AG09309 (cell line): ENCODE data around the gene TNFRSF1B.

Experiments
- DNase-seq: peaks from one replicate; pipeline ENCODE4 v3.0.0-alpha.2; 2010; ENCODE audit warnings: low read depth
- H3K4me3 ChIP-seq: 2 replicates; pipeline ENCODE4 v1.5.1; 2011; ENCODE audit warnings: mild to moderate bottlenecking, low read depth, low read length, moderate library complexity; ENCODE audit not compliant: control insufficient read depth
- CTCF ChIP-seq: IDR thresholded peaks from 2 replicates; pipeline ENCODE4 v1.5.1; 2011; ENCODE audit warnings: mild to moderate bottlenecking, low read depth, low read length, inconsistent platforms; ENCODE audit not compliant: insufficient read depth, control insufficient read depth; ENCODE audit errors: missing control alignments

TNFRSF1B gene

GRCh38 chr1:12201352-12202189, 34.8 kb downstream of the TNFRSF1B start:
- no peak overlapping the region for H3K4me3 ChIP-seq
- no peak for TF ChIP-seq CTCF
- DNase-seq, result no peak

GRCh38 chr1:12202190-12202497, 35.4 kb downstream of the TNFRSF1B start:
- TF ChIP-seq CTCF, result no peak
- H3K4me3 ChIP-seq, result no peak overlapping the region
- no peak for DNase-seq

DNA sequence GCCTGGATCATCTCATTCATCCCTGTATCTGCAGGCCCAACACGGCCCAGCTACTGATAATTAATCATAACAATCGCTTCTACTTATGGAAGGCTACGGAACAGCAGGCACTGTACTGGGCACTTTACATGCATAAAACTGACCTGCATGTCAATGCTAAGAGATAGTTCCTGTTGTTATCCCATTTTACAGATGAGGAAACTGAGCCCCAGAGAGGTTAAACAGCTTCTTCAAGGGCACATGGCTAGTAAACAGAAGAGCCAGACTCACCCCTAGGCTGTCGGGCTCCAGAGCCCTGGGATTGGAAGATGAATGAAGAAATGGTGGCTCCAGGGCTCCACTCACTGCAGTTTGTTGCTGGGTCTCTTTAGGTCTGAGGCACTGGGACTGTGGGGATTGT, 35.8 kb downstream of the TNFRSF1B start:
- H3K4me3 ChIP-seq, result no peak overlapping the region
- no peak for DNase-seq
- no peak for TF ChIP-seq CTCF

- TF ChIP-seq CTCF, result no peak
- H3K4me3 ChIP-seq, result no peak overlapping the region
- DNase-seq, result no peak
Observed at GRCh38 chr1:12203216-12204007, 36.6 kb downstream of the TNFRSF1B start.

DNA sequence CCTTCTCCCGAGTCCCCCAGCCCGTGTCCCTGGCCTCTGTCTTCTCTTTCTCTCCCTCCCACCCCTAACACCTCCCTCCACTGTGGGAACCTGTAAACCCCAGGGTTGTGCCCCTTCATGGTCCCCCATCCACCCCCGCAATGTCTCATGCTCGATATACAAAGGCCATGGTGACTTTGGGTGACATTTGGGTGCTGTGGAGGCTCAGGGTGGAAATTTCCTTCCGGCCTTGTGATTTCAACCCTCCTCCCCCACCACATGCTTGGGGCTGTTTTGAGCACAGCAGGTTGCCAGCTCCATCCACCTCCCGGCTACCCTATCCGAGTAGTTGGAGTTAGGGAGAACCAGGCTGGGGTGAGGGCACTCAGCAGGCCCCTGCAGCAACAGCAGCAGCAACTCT, 37.3 kb downstream of the TNFRSF1B start:
- H3K4me3 ChIP-seq, result no peak overlapping the region
- TF ChIP-seq CTCF, result no peak
- no peak for DNase-seq

- DNase-seq, result no peak
- no peak overlapping the region for H3K4me3 ChIP-seq
- TF ChIP-seq CTCF, result no peak
Observed at GRCh38 chr1:12204754-12205658, 38.2 kb downstream of the TNFRSF1B start.
